Fibroblast of pulmonary artery (primary cell): Measurements from ENCODE around the gene PPDPF.

ENCODE experiments used
- DNase-seq: peaks from one replicate; pipeline ENCODE4 v3.0.0-alpha.2; 2010; ENCODE audit warnings: low read depth
- H3K4me3 ChIP-seq: replicated peaks from 2 replicates; pipeline ENCODE4 v1.5.1; 2011; ENCODE audit warnings: low read depth, mild to moderate bottlenecking, control low read depth, low read length, moderate library complexity
- CTCF ChIP-seq: IDR thresholded peaks from 2 replicates; pipeline ENCODE4 v1.5.1; 2011; ENCODE audit warnings: mild to moderate bottlenecking, control low read depth, low read length, inconsistent platforms; ENCODE audit errors: missing control alignments

The PPDPF gene

GRCh38 chr20:63540417-63541186 lies 20.0 kb downstream of the PPDPF start:
- no peak overlapping the region for H3K4me3 ChIP-seq

DNA sequence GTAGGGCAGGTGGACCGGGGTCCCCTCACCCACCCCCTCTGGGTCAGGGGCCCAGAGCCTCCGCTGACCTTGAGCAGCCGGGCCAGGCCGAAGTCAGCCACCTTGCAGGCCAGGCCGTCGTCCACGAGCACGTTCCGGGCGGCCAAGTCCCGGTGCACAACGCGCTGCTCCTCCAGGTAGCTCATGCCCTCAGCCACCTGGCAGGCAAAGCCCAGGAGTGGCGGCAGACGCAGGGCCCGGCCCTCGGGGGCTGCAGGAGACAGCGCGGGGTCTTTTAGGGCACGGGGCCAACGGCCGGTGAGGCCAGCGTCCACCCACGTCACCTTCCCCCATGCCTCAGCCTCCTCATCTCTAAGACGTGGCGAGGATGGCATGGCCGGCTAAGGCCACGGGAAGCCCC lies 20.8 kb downstream of the PPDPF start:
- no peak for DNase-seq
- no peak overlapping the region for H3K4me3 ChIP-seq
- no peak for TF ChIP-seq CTCF

More at GRCh38 chr20:63540417-63541186, 20.0 kb downstream of the PPDPF start:
- no peak for TF ChIP-seq CTCF
- no peak for DNase-seq

DNA sequence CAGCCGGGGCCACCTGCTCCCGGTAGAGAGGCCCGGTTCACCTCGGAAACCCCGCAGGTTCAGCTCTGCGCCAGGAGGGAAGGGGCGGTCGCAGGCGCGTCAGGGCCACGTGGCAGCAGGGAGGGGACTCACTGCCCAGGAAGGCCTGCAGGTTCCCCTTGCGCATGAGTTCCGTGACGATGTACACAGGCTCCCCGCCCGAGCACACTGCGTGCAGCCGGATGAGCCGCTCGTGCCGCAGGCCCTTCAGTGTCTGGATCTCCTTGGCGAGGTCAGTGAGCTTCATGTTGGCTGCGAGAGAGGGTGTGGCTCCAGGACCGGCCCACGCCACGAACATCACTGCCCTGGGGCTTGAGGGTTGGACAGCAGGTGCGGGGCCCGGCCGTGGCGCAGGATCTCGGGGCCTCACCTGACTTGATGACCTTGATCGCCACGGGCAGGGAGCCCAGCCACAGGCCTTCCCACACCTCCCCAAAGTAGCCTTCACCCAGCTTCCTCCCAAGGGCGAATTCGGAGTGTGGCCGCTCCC lies 21.5 kb downstream of the PPDPF start:
- no peak for TF ChIP-seq CTCF
- H3K4me3 ChIP-seq: no peak overlapping the region
- no peak for DNase-seq

GRCh38 chr20:63542696-63543095 lies 22.1 kb downstream of the PPDPF start:
- DNase-seq: no peak
- no peak overlapping the region for H3K4me3 ChIP-seq
- no peak for TF ChIP-seq CTCF

DNA sequence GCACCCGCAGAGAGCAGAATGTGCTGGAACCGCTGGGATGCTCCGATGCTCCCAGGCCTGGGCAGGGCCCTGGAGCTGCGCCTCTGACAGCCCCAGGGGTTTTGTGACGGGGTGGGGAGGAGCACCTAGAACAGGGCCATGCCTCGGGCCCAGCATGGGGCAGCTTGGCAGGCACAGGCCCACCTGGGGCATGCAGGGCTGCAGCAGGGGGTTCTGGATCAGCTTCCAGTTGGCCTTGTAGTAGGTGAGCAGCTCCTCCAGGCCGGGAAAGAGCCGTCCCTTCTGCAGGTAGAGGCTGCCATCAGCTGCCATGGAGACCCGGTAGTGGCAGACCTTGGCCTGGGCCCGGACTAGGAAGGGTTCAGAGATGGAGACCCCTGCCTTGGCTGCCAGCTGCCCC lies 22.6 kb downstream of the PPDPF start:
- TF ChIP-seq CTCF: no peak
- DNase-seq: no peak
- no peak overlapping the region for H3K4me3 ChIP-seq

DNA sequence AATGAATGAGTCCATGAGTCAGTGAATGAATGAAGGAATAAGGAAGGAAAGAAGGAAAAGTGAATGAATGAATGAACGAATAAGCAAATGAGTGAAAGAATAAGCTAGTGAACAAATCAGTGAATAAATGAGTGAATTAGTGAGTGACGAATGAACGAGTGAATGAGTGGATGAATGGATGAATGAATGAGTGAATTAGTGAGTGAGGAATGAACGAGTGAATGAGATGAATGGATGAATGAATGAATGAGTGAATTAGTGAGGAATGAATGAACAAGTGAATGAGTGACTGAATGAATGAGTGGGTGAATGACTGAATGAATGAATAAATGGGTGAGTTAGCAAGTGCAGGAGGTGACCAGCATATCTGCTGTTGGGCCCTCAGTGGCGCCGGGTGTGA lies 23.2 kb downstream of the PPDPF start:
- TF ChIP-seq CTCF: no peak
- DNase-seq: no peak
- no peak overlapping the region for H3K4me3 ChIP-seq
